Esophagus (tissue), 2 donors: ENCODE measurements around the gene GFOD1. TPM values are rescaled to one million over a fixed set of nuclear protein-coding genes. Genes with fewer than 3 reads are reported as not detected.

Experiments used
- H3K27ac ChIP-seq, 2 donors: one replicate each; pipeline ENCODE4 v1.5.1; 2013; ENCODE audit warnings: low read depth in 2 of 2, mild to moderate bottlenecking in 2 of 2, inconsistent platforms in 1 of 2, low read length in 1 of 2, moderate library complexity in 1 of 2
- H3K27me3 ChIP-seq, 2 donors: one replicate each; pipeline ENCODE4 v1.6.1; 2013; ENCODE audit warnings: low read length in 2 of 2, control low read depth in 1 of 2, mild to moderate bottlenecking in 1 of 2; ENCODE audit not compliant: insufficient read depth in 2 of 2, control insufficient read depth in 1 of 2
- H3K36me3 ChIP-seq, 2 donors: one replicate each; pipeline ENCODE4 v1.6.1; 2013; ENCODE audit warnings: low read length in 1 of 2; ENCODE audit not compliant: control insufficient read depth in 2 of 2, insufficient read depth in 2 of 2
- H3K4me1 ChIP-seq, 2 donors: one replicate each; pipeline ENCODE4 v1.6.1; 2013; ENCODE audit warnings: low read length in 1 of 2; ENCODE audit not compliant: control insufficient read depth in 2 of 2, insufficient read depth in 2 of 2
- H3K4me3 ChIP-seq, 2 donors: one replicate each; pipeline ENCODE4 v1.5.1; 2013; ENCODE audit warnings: low read length in 2 of 2, mild to moderate bottlenecking in 2 of 2, low read depth in 1 of 2, moderate library complexity in 1 of 2
- H3K9me3 ChIP-seq, 2 donors: one replicate each; pipeline ENCODE4 v1.6.1; 2013; ENCODE audit warnings: mild to moderate bottlenecking in 2 of 2, low read depth in 1 of 2, low read length in 1 of 2, moderate library complexity in 1 of 2; ENCODE audit not compliant: control insufficient read depth in 2 of 2, insufficient read depth in 1 of 2
- WGBS, 2 donors: extraction: QIAGEN DNeasy Blood & Tissue Kit; methylation state at CpG; one replicate each; pipeline ENCODE4 v1.1.7; 2013; 5-methylcytosine and 5-hydroxymethylcytosine counted together
- polyA plus RNA-seq, 2 donors: library from polyadenylated mRNA; stranded (reverse); fragments of 200-250 nt; gene quantifications; one replicate each; pipeline ENCODE4 v1.2.3, GENCODE V29; 2013
- donor health status: healthy with polysubstance abuse.
- donor health status: Bipolar disorder and iron deficiency.

Gene GFOD1
- polyA plus RNA-seq, 2 donors: 4.2 to 6.8 TPM

DNA sequence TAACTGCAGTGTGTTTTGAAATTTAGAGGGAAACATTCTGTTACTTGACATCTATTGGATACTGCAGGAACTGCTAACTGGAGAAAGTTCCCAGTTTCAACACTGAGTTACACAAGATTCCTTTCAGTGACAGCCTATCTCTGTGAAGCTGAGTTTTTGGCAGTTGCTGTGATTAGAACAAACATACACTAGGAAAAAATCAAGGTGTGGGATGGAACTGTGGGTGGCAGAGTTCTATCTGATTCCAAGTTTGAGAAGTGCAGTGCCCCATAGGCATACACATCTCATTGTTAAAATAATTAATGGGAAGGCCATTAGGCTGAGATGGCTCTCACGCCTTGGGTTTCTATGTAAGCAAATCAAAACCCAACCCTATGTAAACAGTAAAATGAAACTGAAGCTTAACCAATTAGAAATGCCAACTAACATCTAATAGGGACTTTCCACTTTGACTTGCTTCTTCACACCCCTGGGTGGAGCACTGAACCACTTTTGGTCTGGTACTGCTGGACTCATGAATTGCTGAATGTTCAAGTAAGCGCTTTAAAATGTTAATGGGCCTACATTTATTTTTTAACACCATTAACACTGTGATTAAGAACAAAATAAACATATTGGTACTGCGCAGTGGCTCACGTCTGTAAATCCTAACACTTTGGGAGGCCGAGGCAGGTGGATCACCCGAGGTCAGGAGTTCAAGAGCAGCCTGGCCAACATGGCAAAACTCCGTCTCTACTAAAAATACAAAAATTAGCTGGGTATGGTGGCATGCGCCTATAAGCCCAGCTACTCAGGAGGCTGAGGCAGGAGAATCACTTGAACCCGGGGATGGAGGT, 103.9 kb downstream of the GFOD1 start:
- H3K9me3 ChIP-seq: no peaks in the 10 kb centered on the region
- WGBS, 2 donors: 43 to 53% methylated on average over 9 of the region's 9 CpGs
- peak overlapping the region; percentile 55 to 71 for H3K27ac ChIP-seq
- H3K36me3 ChIP-seq: peaks cover 0 to 3% of the 10 kb centered on the region in 2 donors
- H3K4me3 ChIP-seq: no peak overlapping the region
- H3K27me3 ChIP-seq: no peaks in the 10 kb centered on the region
- H3K4me1 ChIP-seq: peaks cover 6 to 9% of the 10 kb centered on the region in 2 donors

DNA sequence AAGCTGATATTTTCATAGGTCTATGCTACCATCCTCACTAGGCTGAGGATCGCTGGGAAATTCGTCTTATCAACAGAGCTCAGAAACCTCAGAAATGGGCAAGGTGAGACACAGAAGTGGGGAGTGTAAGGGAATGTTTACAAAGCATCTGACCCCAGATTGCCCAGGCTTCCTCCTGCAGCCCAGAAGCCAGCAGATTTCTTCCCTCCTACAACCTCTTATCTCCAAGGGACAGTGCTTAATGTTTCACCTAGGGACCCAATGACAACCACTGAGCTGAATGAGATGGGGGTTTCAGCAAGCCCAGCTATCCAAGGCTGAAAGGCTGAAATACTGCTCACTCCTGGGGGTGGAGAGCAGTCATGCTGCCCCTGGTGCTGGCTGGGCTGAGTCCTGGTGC, 106.6 kb downstream of the GFOD1 start:
- no peak overlapping the region for H3K4me3 ChIP-seq
- WGBS, 2 donors: 62 to 90% methylated on average over 2 of the region's 2 CpGs
- no peaks in the 10 kb centered on the region for H3K9me3 ChIP-seq
- H3K27ac ChIP-seq: no peak overlapping the region
- H3K27me3 ChIP-seq: no peaks in the 10 kb centered on the region
- H3K4me1 ChIP-seq: peaks cover 3 to 9% of the 10 kb centered on the region in 2 donors
- H3K36me3 ChIP-seq: no peaks in the 10 kb centered on the region

DNA sequence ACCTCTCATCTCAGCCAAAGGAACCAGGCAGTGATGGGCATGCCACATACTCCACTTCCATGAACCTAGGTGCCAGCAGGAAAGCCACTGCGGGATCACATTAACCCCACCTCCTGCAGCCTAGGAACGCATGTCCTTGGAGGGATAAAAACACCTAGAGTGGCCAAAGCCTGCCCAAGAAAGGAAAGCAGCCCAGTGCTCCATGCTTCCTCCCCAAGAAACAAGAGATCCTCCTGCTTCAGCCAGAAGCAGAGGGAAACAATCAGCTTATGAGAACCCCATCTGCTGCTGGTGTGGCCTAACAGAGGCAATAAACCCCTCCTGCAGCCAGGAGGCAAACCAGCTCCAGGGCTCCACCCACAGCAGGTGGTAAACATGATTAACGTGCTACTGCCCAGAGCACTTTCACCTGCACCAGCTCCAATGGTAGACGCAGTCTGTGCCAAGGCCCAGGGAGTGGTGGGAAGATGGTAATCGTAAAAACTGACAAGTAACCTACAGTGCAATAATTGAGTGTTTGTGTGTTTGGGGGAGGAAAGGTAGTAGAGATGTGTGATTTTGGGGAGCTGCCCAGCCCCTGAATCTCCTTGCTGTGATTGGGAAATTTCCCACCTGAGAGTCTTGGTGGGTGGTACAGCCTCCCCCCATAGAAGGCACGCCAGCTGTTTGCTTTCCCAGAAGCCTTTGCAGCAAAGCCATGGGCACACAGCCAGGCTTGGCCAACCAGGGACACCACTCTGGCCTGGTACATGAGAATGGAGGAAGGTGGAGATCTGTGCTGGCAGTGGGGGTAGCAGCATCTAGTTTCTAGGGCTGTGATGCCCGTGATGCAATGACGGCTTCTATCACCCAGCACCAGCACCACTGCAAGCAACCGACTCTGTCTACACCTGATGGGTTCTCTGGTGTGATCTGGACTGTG, 108.5 kb downstream of the GFOD1 start:
- H3K27ac ChIP-seq: no peak overlapping the region
- H3K36me3 ChIP-seq: no peaks in the 10 kb centered on the region
- peaks cover 3 to 12% of the 10 kb centered on the region in 2 donors for H3K4me1 ChIP-seq
- H3K9me3 ChIP-seq: no peaks in the 10 kb centered on the region
- H3K27me3 ChIP-seq: no peaks in the 10 kb centered on the region
- H3K4me3 ChIP-seq: no peak overlapping the region
- 53 to 75% methylated on average over 9 of the region's 9 CpGs for WGBS, 2 donors

DNA sequence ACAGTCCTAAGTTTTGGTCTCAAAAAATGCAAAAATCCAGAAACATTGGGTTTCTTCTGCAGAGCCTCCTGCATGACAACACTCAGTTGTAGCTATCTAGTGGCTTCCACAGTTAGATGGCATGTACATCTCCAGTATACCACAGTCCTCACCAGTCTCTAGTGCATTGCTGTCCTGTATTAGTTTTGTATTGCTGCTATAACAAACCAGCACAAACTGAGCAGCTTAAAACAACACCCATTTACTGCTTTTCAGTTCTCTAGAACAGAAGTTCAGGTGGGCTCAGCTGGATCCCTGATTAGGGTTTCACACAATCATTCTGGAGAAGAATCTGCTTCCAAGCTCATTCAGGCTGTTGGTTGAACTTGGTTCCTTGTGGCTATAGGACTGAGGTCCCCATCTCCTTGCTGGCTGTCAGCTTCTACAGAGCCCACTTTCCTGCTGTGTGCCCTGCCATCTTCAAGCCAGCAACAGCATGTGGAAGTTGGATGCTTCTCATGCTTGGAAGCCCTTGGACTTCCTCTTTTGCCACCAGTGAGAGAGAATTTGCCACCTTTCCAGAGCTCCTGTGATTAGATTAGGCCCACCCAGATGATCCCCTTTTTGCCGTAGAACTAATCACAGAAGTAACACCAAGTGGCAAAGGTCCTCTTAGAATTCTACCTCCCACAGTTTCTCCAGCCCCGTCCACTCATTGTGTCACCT, 110.2 kb downstream of the GFOD1 start:
- Histone ChIP-seq H3K9me3 (no peaks in the 10 kb centered on the region), H3K36me3 (no peaks in the 10 kb centered on the region), H3K27ac (no peak overlapping the region), H3K4me1 (peaks cover 3 to 12% of the 10 kb centered on the region in 2 donors), H3K4me3 (no peak overlapping the region), H3K27me3 (no peaks in the 10 kb centered on the region)
- WGBS, 2 donors: 94 to 100% methylated on average over 2 of the region's 2 CpGs

DNA sequence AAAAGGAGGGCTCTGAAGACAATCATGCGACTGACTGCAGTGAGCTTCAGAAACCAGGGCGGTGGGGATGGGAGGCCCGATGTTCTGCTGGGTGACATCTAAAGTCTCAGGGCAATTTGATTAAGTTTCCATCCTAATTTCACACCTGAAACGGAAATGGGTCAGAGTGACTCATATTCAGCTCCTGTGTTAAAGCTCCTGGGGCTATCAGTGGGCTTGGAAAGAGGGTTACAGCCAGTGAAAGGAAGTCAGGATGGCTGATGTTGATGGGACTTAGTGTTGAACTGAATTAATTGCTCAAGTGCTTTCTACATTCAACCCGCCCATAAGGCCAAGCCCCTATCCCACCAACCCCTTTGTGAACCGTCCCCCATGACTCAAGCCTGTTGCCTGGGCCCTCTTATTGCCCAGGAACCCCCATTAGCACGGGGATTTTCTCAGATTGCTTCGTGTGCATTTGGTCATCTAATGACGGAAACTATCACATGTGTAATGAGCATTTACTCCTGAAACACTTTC, 112.0 kb downstream of the GFOD1 start:
- Histone ChIP-seq H3K4me1 (peaks cover 0 to 10% of the 10 kb centered on the region in 2 donors), H3K36me3 (no peaks in the 10 kb centered on the region), H3K27me3 (no peaks in the 10 kb centered on the region), H3K27ac (no peak overlapping the region), H3K4me3 (no peak overlapping the region), H3K9me3 (no peaks in the 10 kb centered on the region)
- WGBS, 2 donors: 80 to 82% methylated on average over 9 of the region's 9 CpGs

DNA sequence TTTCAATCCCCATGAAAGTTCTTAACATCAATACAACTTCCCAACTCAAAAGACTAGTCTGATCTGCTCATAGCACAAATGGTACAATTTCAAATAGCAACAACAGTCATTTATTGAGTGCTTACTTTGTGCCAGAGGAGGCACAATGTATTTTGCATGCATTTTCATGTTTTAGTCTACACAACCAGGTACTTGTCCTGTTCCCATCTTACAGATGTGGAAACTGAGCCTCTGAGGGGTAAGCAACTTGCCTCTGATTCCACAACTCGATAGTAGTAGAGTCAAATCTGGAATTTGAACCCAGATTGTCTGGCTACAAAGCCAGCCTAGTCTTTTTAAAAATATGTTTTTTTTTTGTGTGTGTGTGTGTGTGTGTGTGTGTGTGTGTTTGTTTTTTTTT, 113.5 kb downstream of the GFOD1 start:
- H3K27ac ChIP-seq: no peak overlapping the region
- H3K4me1 ChIP-seq: peaks cover 0 to 6% of the 10 kb centered on the region in 2 donors
- no peaks in the 10 kb centered on the region for H3K36me3 ChIP-seq
- WGBS, 2 donors: 90 to 97% methylated on average over 1 of the region's 1 CpG
- H3K4me3 ChIP-seq: no peak overlapping the region
- no peaks in the 10 kb centered on the region for H3K9me3 ChIP-seq
- H3K27me3 ChIP-seq: no peaks in the 10 kb centered on the region

DNA sequence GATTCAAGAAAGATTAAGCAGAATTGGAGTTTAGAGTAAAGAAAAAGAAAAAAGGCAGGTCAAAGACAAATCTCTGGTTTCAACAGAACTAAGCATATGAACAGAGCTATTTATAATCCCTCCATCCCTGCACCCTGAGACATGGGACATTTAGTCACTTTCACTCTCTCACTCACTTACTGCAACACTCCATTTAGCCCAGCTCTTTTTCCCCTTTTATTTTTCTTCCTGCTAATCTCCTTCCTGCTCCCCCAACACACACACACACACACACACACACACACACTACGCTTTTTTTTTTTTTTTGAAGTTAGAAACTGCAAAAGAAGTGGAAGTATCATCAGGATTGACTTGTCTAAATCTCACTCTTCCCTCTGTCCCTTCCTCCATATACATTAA, 113.9 kb downstream of the GFOD1 start:
- H3K4me3 ChIP-seq: no peak overlapping the region
- H3K4me1 ChIP-seq: peaks cover 0 to 4% of the 10 kb centered on the region in 2 donors
- no peak overlapping the region for H3K27ac ChIP-seq
- WGBS, 2 donors: 58 to 85% methylated on average over 1 of the region's 1 CpG
- H3K9me3 ChIP-seq: no peaks in the 10 kb centered on the region
- H3K27me3 ChIP-seq: no peaks in the 10 kb centered on the region
- no peaks in the 10 kb centered on the region for H3K36me3 ChIP-seq

DNA sequence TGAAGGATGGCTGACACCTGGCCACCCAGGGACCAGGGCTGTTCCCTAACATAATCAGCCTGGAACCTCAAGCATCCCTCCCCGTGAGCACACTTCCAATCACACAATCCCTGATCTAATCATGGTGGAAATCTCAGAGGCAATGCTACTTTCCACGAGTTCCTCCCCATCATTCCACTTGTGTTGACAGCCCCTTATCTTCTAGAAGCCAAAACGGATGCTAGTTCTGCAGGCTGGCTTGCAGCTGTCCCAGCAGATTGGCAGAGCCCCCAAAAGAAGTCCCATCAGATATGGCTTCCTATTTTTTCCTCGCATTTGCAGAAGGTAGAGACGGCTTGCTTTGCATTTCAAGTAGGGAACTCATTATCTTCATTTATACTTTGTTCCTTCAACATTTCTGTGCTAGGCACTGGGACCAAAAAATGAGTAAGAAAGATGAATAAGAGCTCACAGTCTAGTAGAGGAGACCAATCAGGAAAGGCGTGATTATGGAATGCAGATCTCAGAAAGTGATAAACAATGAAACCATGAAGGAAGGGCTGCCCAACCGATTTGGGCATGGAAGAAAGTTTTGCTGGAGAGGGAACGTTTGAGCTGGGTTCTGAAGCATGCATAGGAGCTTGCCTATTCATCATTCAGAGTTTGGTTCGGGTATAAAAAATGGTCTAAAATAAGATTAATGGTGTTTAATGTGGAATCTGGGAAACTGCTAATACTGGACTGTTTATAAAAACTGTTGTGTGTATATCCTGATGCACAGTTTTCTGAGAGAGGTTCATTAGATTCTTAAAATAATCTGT, 114.5 kb downstream of the GFOD1 start:
- Histone ChIP-seq H3K27me3 (no peaks in the 10 kb centered on the region), H3K4me3 (no peak overlapping the region), H3K27ac (no peak overlapping the region), H3K9me3 (no peaks in the 10 kb centered on the region), H3K36me3 (no peaks in the 10 kb centered on the region), H3K4me1 (peaks cover 0 to 4% of the 10 kb centered on the region in 2 donors)
- WGBS, 2 donors: 72 to 84% methylated on average over 9 of the region's 9 CpGs
